ENCODE data around the gene SLC35F6. TPM values are rescaled to one million over a fixed set of nuclear protein-coding genes. Genes with fewer than 3 reads are reported as not detected.

Gene SLC35F6
- total and polyA plus RNA-seq, 5 donors, result 18.8 to 34.3 (median 25.4) TPM

- 91% methylated on average over 3 of the region's 3 CpGs for WGBS
- DNase-seq (no peak), ATAC-seq (no peak)
- intact Hi-C loops (cut with DNase I), result loop anchor here in 1 of 4 donors (10.0 kb wide), 1 partner anchor 48 kb away; no protein-coding TSS in a partner anchor
- H3K9me3 ChIP-seq (ENCODE audit: control insufficient read depth, low read length), result no peaks in the 10 kb centered on the region
- peaks cover 4% of the 10 kb centered on the region for H3K4me1 ChIP-seq (ENCODE audit: control insufficient read depth, insufficient read depth, low read length)
- no peaks in the 10 kb centered on the region for H3K27me3 ChIP-seq (ENCODE audit: control insufficient read depth, insufficient read depth)
- no peak overlapping the region for H3K27ac ChIP-seq (ENCODE audit: low read length)
- no peak overlapping the region for H3K4me3 ChIP-seq (ENCODE audit: low read length)
Measured at GRCh38 chr2:26732446-26732845, 31.6 kb upstream of the SLC35F6 start.

GRCh38 chr2:26733413-26733812 is 30.7 kb upstream of the SLC35F6 start:
- Histone ChIP-seq H3K27ac (ENCODE audit: low read length) (no peak overlapping the region), H3K4me1 (ENCODE audit: control insufficient read depth, insufficient read depth, low read length) (peaks cover 4% of the 10 kb centered on the region), H3K4me3 (ENCODE audit: low read length) (no peak overlapping the region), H3K27me3 (ENCODE audit: control insufficient read depth, insufficient read depth) (no peaks in the 10 kb centered on the region), H3K9me3 (ENCODE audit: control insufficient read depth, low read length) (no peaks in the 10 kb centered on the region)
- ATAC-seq (no peak), DNase-seq (no peak)
- 84% methylated on average over 9 of the region's 9 CpGs for WGBS
- intact Hi-C loops (cut with DNase I), result loop anchor here in 1 of 4 donors (10.0 kb wide), 1 partner anchor 49 kb away; no protein-coding TSS in a partner anchor

- intact Hi-C loops (cut with DNase I), result loop anchor here in 1 of 4 donors (10.0 kb wide), 1 partner anchor 50 kb away; no protein-coding TSS in a partner anchor
- ATAC-seq, result peak; percentile 61 to 82
- peak overlapping the region; percentile 0 for H3K27ac ChIP-seq (ENCODE audit: low read length)
Measured at GRCh38 chr2:26735097-26735496, 29.0 kb upstream of the SLC35F6 start.

GRCh38 chr2:26735883-26736588 is 28.0 kb upstream of the SLC35F6 start:
- Histone ChIP-seq H3K4me1 (ENCODE audit: control insufficient read depth, insufficient read depth, low read length) (peaks cover 4% of the 10 kb centered on the region), H3K9me3 (ENCODE audit: control insufficient read depth, low read length) (no peaks in the 10 kb centered on the region), H3K4me3 (ENCODE audit: low read length) (no peak overlapping the region), H3K27ac (ENCODE audit: low read length) (peak overlapping the region; percentile 21), H3K27me3 (ENCODE audit: control insufficient read depth, insufficient read depth) (no peaks in the 10 kb centered on the region)
- ATAC-seq (peak; percentile 56 to 77), DNase-seq (peak; percentile 46 to 71 (median 71))
- intact Hi-C loops (cut with DNase I), result loop anchor here in 1 of 4 donors (10.0 kb wide), 1 partner anchor 51 kb away; no protein-coding TSS in a partner anchor
- 35% methylated on average over 8 of the region's 8 CpGs for WGBS

More at GRCh38 chr2:26735097-26735496, 29.0 kb upstream of the SLC35F6 start:
- no peaks in the 10 kb centered on the region for H3K27me3 ChIP-seq (ENCODE audit: control insufficient read depth, insufficient read depth)
- peaks cover 4% of the 10 kb centered on the region for H3K4me1 ChIP-seq (ENCODE audit: control insufficient read depth, insufficient read depth, low read length)
- peak in 1 of 3 donors; percentile 68 for DNase-seq
- no peaks in the 10 kb centered on the region for H3K9me3 ChIP-seq (ENCODE audit: control insufficient read depth, low read length)
- no peak overlapping the region for H3K4me3 ChIP-seq (ENCODE audit: low read length)
- 33% methylated on average over 5 of the region's 5 CpGs for WGBS

GRCh38 chr2:26737221-26737620 is 26.9 kb upstream of the SLC35F6 start:
- no peak overlapping the region for H3K27ac ChIP-seq (ENCODE audit: low read length)
- DNase-seq (no peak), ATAC-seq (no peak)
- no peak overlapping the region for H3K4me3 ChIP-seq (ENCODE audit: low read length)
- H3K27me3 ChIP-seq (ENCODE audit: control insufficient read depth, insufficient read depth), result no peaks in the 10 kb centered on the region
- WGBS, result 56% methylated on average over 4 of the region's 4 CpGs
- intact Hi-C loops (cut with DNase I), result loop anchor here in 1 of 4 donors (10.0 kb wide), 1 partner anchor 52 kb away; no protein-coding TSS in a partner anchor
- peaks cover 4% of the 10 kb centered on the region for H3K4me1 ChIP-seq (ENCODE audit: control insufficient read depth, insufficient read depth, low read length)
- H3K9me3 ChIP-seq (ENCODE audit: control insufficient read depth, low read length), result no peaks in the 10 kb centered on the region

- intact Hi-C loops (cut with DNase I), result loop anchor here in 1 of 4 donors (10.0 kb wide), 1 partner anchor 54 kb away; no protein-coding TSS in a partner anchor
- WGBS, result 67% methylated on average over 4 of the region's 4 CpGs
- H3K9me3 ChIP-seq (ENCODE audit: control insufficient read depth, low read length), result no peaks in the 10 kb centered on the region
- no peak overlapping the region for H3K4me3 ChIP-seq (ENCODE audit: low read length)
- ATAC-seq (no peak), DNase-seq (no peak)
- H3K27me3 ChIP-seq (ENCODE audit: control insufficient read depth, insufficient read depth), result no peaks in the 10 kb centered on the region
- H3K27ac ChIP-seq (ENCODE audit: low read length), result no peak overlapping the region
- peaks cover 4% of the 10 kb centered on the region for H3K4me1 ChIP-seq (ENCODE audit: control insufficient read depth, insufficient read depth, low read length)
Measured at GRCh38 chr2:26738481-26738880, 25.6 kb upstream of the SLC35F6 start.

GRCh38 chr2:26739514-26739913 is 24.6 kb upstream of the SLC35F6 start:
- no peak overlapping the region for H3K4me3 ChIP-seq (ENCODE audit: low read length)
- intact Hi-C loops (cut with DNase I), result loop anchor here in 1 of 4 donors (10.0 kb wide), 1 partner anchor 55 kb away; no protein-coding TSS in a partner anchor
- no peaks in the 10 kb centered on the region for H3K27me3 ChIP-seq (ENCODE audit: control insufficient read depth, insufficient read depth)
- H3K4me1 ChIP-seq (ENCODE audit: control insufficient read depth, insufficient read depth, low read length), result peaks cover 4% of the 10 kb centered on the region
- no peak for ATAC-seq
- 94% methylated on average over 7 of the region's 7 CpGs for WGBS
- H3K27ac ChIP-seq (ENCODE audit: low read length), result no peak overlapping the region
- DNase-seq, result no peak
- H3K9me3 ChIP-seq (ENCODE audit: control insufficient read depth, low read length), result no peaks in the 10 kb centered on the region

GRCh38 chr2:26740346-26740745 is 23.7 kb upstream of the SLC35F6 start:
- intact Hi-C loops (cut with DNase I), result no loop called here
- Histone ChIP-seq H3K4me1 (ENCODE audit: control insufficient read depth, insufficient read depth, low read length) (peaks cover 4% of the 10 kb centered on the region), H3K4me3 (ENCODE audit: low read length) (no peak overlapping the region), H3K27ac (ENCODE audit: low read length) (no peak overlapping the region), H3K27me3 (ENCODE audit: control insufficient read depth, insufficient read depth) (no peaks in the 10 kb centered on the region), H3K9me3 (ENCODE audit: control insufficient read depth, low read length) (no peaks in the 10 kb centered on the region)
- DNase-seq, result no peak
- no peak for ATAC-seq
- 62% methylated on average over 6 of the region's 6 CpGs for WGBS

- WGBS, result 47% methylated on average over 8 of the region's 8 CpGs
- Histone ChIP-seq H3K4me1 (ENCODE audit: control insufficient read depth, insufficient read depth, low read length) (peaks cover 2% of the 10 kb centered on the region), H3K27me3 (ENCODE audit: control insufficient read depth, insufficient read depth) (no peaks in the 10 kb centered on the region), H3K4me3 (ENCODE audit: low read length) (no peak overlapping the region), H3K27ac (ENCODE audit: low read length) (no peak overlapping the region), H3K9me3 (ENCODE audit: control insufficient read depth, low read length) (no peaks in the 10 kb centered on the region)
- no peak for DNase-seq
- no peak for ATAC-seq
- intact Hi-C loops (cut with DNase I), result no loop called here
Measured at GRCh38 chr2:26740890-26741302, 23.2 kb upstream of the SLC35F6 start.

- H3K4me3 ChIP-seq (ENCODE audit: low read length), result no peak overlapping the region
Measured at GRCh38 chr2:26742048-26742770, 21.9 kb upstream of the SLC35F6 start.

GRCh38 chr2:26743852-26744251 is 20.2 kb upstream of the SLC35F6 start:
- intact Hi-C loops (cut with DNase I), result loop anchor here in 2 of 4 donors (2.0 kb wide), 2 partner anchors 137 to 139 kb away; no protein-coding TSS in a partner anchor
- no peak overlapping the region for H3K4me3 ChIP-seq (ENCODE audit: low read length)
- no peaks in the 10 kb centered on the region for H3K9me3 ChIP-seq (ENCODE audit: control insufficient read depth, low read length)
- H3K27me3 ChIP-seq (ENCODE audit: control insufficient read depth, insufficient read depth), result no peaks in the 10 kb centered on the region
- DNase-seq (no peak), ATAC-seq (no peak)
- 87% methylated on average over 3 of the region's 3 CpGs for WGBS
- no peak overlapping the region for H3K27ac ChIP-seq (ENCODE audit: low read length)
- no peaks in the 10 kb centered on the region for H3K4me1 ChIP-seq (ENCODE audit: control insufficient read depth, insufficient read depth, low read length)

More at GRCh38 chr2:26742048-26742770, 21.9 kb upstream of the SLC35F6 start:
- no peaks in the 10 kb centered on the region for H3K4me1 ChIP-seq (ENCODE audit: control insufficient read depth, insufficient read depth, low read length)
- intact Hi-C loops (cut with DNase I), result no loop called here
- no peaks in the 10 kb centered on the region for H3K27me3 ChIP-seq (ENCODE audit: control insufficient read depth, insufficient read depth)
- WGBS, result 88% methylated on average over 15 of the region's 15 CpGs
- no peak overlapping the region for H3K27ac ChIP-seq (ENCODE audit: low read length)
- no peaks in the 10 kb centered on the region for H3K9me3 ChIP-seq (ENCODE audit: control insufficient read depth, low read length)
- ATAC-seq (no peak), DNase-seq (no peak)
